VCaP (cell line): ENCODE measurements around the gene NKTR.

Source experiments
- H3K27ac ChIP-seq: fragments of 450-650 bp; 2 replicates; pipeline ENCODE4 v1.5.1; 2017
- CTCF ChIP-seq: fragments of 450-650 bp; conservative IDR thresholded peaks from 2 replicates; pipeline ENCODE4 v1.5.1; 2017; ENCODE audit warnings: mild to moderate bottlenecking, moderate library complexity

NKTR gene

GRCh38 chr3:42688487-42689420 lies 88.3 kb downstream of the NKTR start:
- no peak for TF ChIP-seq CTCF

GRCh38 chr3:42689421-42690014 lies 89.0 kb downstream of the NKTR start:
- no peak for TF ChIP-seq CTCF

More at GRCh38 chr3:42688487-42689420, 88.3 kb downstream of the NKTR start:
- no peak overlapping the region for H3K27ac ChIP-seq

GRCh38 chr3:42690191-42690590 lies 89.7 kb downstream of the NKTR start:
- no peak for TF ChIP-seq CTCF
- H3K27ac ChIP-seq = no peak overlapping the region

More at GRCh38 chr3:42689421-42690014, 89.0 kb downstream of the NKTR start:
- H3K27ac ChIP-seq = no peak overlapping the region

GRCh38 chr3:42690766-42691680 lies 90.5 kb downstream of the NKTR start:
- TF ChIP-seq CTCF = no peak
- H3K27ac ChIP-seq = no peak overlapping the region

- no peak for TF ChIP-seq CTCF
- no peak overlapping the region for H3K27ac ChIP-seq
Observed at GRCh38 chr3:42691816-42692666, 91.6 kb downstream of the NKTR start.

GRCh38 chr3:42692667-42693529 lies 92.4 kb downstream of the NKTR start:
- no peak for TF ChIP-seq CTCF
- no peak overlapping the region for H3K27ac ChIP-seq
